Measurements from ENCODE around the gene SNAPC4. TPM values are rescaled to one million over a fixed set of nuclear protein-coding genes. Genes with fewer than 3 reads are reported as not detected.

SNAPC4 gene
- total and polyA plus RNA-seq, 10 donors, result 4.6 to 14.5 (median 10.1) TPM

DNA sequence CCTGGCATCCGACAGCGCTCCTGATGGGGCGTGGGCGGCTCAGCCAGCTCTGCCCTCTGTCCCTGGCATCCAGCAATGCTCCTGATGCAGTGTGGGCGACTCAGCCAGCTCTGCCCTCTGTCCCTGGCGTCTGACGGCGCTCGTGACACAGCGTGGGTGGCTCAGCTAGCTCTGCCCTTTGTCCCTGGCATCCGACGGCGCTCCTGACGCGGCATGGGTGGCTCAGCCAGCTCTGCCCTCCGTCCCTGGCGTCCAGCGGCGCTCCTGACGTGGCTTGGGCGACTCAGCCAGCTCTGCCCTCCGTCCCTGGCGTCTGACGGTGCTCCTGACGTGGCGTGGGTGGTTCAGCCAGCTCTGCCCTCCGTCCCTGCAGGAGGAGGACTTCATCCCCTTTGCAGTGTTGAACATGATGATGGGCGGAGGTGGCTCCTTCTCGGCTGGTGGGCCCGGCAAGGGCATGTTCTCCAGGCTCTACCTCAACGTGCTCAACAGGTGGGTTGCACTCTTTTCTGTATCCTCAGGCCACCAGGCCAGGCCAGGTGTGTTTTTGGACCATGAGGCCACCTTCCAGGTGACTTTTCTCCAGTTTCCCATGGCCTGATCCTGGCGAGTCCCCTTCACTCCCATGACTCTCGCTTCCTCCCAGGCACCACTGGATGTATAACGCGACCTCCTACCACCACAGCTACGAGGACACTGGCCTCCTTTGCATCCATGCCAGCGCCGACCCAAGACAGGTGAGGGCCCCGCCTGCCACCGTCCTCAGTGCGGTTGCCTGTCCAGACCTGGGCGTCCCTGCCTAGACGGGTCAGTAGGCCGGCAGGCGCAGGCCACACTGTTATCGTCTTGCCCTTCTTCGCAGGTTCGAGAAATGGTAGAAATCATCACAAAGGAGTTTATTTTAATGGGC is 18.5 kb upstream of the SNAPC4 start:
- no peaks in the 10 kb centered on the region for H3K27me3 ChIP-seq (replicated peaks in 1 of 7)
- WGBS, 5 donors, result 93 to 97% (median 94%) methylated on average over 40 to 48 of the region's 48 CpGs
- DNase-seq, result no peak
- no peak overlapping the region for H3K4me3 ChIP-seq
- no peaks in the 10 kb centered on the region for H3K9me3 ChIP-seq
- intact Hi-C loops (cut with DNase I; ENCODE audit: low total_unique reads), result no loop called here
- peaks cover 0 to 4% (median 0%) of the 10 kb centered on the region in 6 donors for H3K4me1 ChIP-seq
- H3K36me3 ChIP-seq, result peaks cover 8 to 100% (median 99%) of the 10 kb centered on the region in 6 donors
- no peak overlapping the region for H3K27ac ChIP-seq
- no peak for TF ChIP-seq POLR2A (IDR thresholded peaks at IDR 0.05)
- TF ChIP-seq POLR2AphosphoS5 (IDR thresholded peaks at IDR 0.05), result peak in 1 of 3 donors; percentile 36

- peaks cover under 1 to 19% (median 7%) of the 10 kb centered on the region in 6 donors for H3K4me1 ChIP-seq
- peak in 1 of 3 donors; percentile 55 for TF ChIP-seq POLR2AphosphoS5 (IDR thresholded peaks at IDR 0.05)
- TF ChIP-seq POLR2A (IDR thresholded peaks at IDR 0.05), result no peak
- H3K27ac ChIP-seq, result no peak overlapping the region
- intact Hi-C loops (cut with DNase I; ENCODE audit: low total_unique reads), result no loop called here
- WGBS, 5 donors, result 93 to 95% (median 94%) methylated on average over 19 of the region's 19 CpGs
- peaks cover 11 to 100% (median 96%) of the 10 kb centered on the region in 6 donors for H3K36me3 ChIP-seq
- no peaks in the 10 kb centered on the region for H3K9me3 ChIP-seq
- no peaks in the 10 kb centered on the region for H3K27me3 ChIP-seq (replicated peaks in 1 of 7)
- DNase-seq, result no peak
- no peak overlapping the region for H3K4me3 ChIP-seq
Measured at GRCh38 chr9:136416914-136417313, 16.9 kb upstream of the SNAPC4 start.

DNA sequence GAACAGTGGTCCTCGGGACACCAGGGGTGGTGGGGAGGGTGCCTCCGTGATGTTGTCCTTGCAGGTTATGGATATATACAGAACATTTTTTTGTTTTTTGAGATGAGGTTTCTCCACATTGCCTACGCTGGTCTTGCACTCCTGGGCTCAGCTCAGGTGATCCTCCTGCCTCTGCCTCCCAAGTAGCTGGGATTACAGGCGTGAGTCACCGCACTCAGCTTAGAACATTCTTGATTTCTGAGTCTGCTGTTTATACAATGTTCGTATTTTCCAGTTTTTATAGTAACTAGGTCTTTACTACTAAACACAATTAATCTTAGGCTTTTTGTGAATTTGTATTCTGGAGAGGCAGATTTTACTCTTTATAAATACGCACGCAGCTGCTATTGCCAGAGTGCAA is 16.5 kb upstream of the SNAPC4 start:
- H3K36me3 ChIP-seq, result peaks cover 11 to 98% (median 91%) of the 10 kb centered on the region in 6 donors
- intact Hi-C loops (cut with DNase I; ENCODE audit: low total_unique reads), result no loop called here
- no peak for DNase-seq
- H3K4me1 ChIP-seq, result peaks cover 6 to 24% (median 12%) of the 10 kb centered on the region in 6 donors
- H3K27me3 ChIP-seq (replicated peaks in 1 of 7), result no peaks in the 10 kb centered on the region
- no peak overlapping the region for H3K27ac ChIP-seq
- no peaks in the 10 kb centered on the region for H3K9me3 ChIP-seq
- 94 to 97% (median 95%) methylated on average over 8 of the region's 8 CpGs for WGBS, 5 donors
- TF ChIP-seq CTCF (IDR thresholded peaks at IDR 0.05 in 8 of 11, conservative IDR thresholded peaks at IDR 0.05 in 3 of 11) (no peak), POLR2AphosphoS5 (IDR thresholded peaks at IDR 0.05) (no peak), POLR2A (IDR thresholded peaks at IDR 0.05) (no peak)
- H3K4me3 ChIP-seq, result no peak overlapping the region

GRCh38 chr9:136412962-136413361 is 13.0 kb upstream of the SNAPC4 start:
- Histone ChIP-seq H3K27ac (no peak overlapping the region), H3K27me3 (replicated peaks in 1 of 7) (no peaks in the 10 kb centered on the region), H3K4me1 (peaks cover 19 to 55% (median 37%) of the 10 kb centered on the region in 6 donors), H3K4me3 (no peak overlapping the region), H3K36me3 (peaks cover 4 to 65% (median 58%) of the 10 kb centered on the region in 6 donors), H3K9me3 (no peaks in the 10 kb centered on the region)
- TF ChIP-seq POLR2A (IDR thresholded peaks at IDR 0.05), result no peak
- no peak for TF ChIP-seq POLR2AphosphoS5 (IDR thresholded peaks at IDR 0.05)
- TF ChIP-seq CTCF (IDR thresholded peaks at IDR 0.05 in 8 of 11, conservative IDR thresholded peaks at IDR 0.05 in 3 of 11), result no peak
- 72 to 88% (median 82%) methylated on average over 9 of the region's 9 CpGs for WGBS, 5 donors
- intact Hi-C loops (cut with DNase I; ENCODE audit: low total_unique reads), result no loop called here
- no peak for DNase-seq

DNA sequence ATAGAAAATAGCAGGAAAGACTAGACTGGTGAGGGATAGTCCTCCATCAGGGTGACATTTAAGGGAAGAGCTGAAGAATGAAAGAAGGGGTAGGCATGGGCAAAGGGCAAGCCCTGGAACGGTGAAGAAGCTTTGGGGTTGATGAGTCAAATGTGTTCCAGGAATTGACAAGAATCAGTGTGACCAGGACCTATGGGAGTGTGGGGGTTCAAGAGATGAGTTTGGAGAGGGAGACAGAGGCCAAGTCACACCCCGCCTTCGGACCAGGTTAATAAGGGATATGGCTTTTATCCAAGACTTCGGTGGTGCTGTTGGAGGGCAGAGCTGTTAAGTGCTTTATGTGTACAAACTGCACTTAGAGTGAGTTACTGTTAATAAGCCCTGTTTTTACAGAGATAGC is 11.4 kb upstream of the SNAPC4 start:
- TF ChIP-seq POLR2AphosphoS5 (IDR thresholded peaks at IDR 0.05), result no peak
- H3K4me3 ChIP-seq, result peak overlapping the region; percentile 88 to 99 (median 97)
- intact Hi-C loops (cut with DNase I; ENCODE audit: low total_unique reads), result no loop called here
- peaks cover 4 to 65% (median 55%) of the 10 kb centered on the region in 6 donors for H3K36me3 ChIP-seq
- H3K27ac ChIP-seq, result peak overlapping the region in 3 of 8 donors; percentile 83 to 93 (median 92)
- DNase-seq, result no peak
- WGBS, 5 donors, result 54 to 63% (median 58%) methylated on average over 4 of the region's 4 CpGs
- H3K9me3 ChIP-seq, result no peaks in the 10 kb centered on the region
- peaks cover 19 to 66% (median 40%) of the 10 kb centered on the region in 6 donors for H3K4me1 ChIP-seq
- no peaks in the 10 kb centered on the region for H3K27me3 ChIP-seq (replicated peaks in 1 of 7)
